Left forelimb (tissue), 1 donor: ENCODE results near the gene DLG4.
"Not testable (repeated sequence)": the region's sequence is repeated elsewhere in the genome, so short reads cannot be mapped to it uniquely, and the experiment has no call there.

Experiments used
- DNase-seq: peaks from one replicate; pipeline ENCODE4 v3.0.0-alpha.2; 2018; ENCODE audit warnings: low spot score

DLG4 gene

DNA sequence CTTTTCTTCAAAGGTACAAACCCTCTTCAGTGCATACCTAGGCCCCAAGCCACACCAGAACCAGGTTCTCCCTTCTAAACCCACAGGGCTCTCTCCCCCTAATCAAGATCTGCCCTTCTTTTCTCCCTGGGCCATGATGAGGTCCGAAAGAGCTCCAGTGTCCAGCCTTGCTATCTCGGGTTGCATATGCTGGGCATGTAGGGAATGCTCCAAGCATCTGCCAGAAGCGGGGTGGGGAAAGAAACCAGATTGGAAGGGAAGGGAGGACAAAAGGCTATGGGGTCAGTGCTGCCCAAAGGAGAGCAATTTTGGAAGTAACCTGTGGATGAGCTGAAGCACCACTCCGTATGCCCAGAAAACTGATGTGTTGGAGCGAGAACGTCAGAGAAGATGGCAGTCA, 29.6 kb upstream of the DLG4 start:
- DNase-seq, result no peak

DNA sequence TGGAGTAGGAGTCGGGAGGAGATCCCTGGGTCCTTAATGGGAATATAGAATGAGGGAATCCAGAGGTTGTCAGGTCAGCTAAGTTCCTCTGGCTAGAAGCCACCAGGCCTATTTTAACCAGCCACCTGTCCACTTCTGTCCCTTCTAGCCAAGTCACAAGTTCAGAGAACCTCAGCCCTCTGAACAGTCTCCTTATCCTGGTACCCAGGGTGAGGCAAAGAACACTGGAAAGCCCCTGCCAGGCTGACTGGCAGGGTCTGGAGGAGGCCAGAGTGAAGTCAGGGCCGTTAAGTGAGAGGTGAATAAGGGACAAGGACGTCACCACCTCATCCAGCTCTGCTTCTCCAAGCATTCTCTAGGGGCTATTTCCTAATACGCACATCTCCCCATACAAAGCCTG, 29.2 kb upstream of the DLG4 start:
- no peak for DNase-seq

DNA sequence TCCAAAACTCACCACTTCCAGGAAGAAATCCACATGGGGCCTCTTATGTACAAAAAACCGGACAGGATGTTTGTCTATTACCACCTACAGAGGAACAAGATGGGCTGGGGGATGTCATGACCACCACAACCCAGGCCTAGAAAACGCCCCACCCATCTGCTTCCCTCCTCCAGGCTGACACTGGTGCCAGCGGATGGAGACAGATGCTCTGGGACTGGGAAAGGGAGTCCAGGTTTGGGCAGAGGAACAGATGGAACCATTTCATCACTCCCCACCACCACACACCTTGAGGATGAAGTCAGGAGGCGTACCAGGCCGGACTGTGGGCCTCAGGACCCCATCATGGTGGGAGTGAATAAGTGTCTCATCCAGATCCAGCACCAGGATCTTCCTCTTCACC, 27.1 kb upstream of the DLG4 start:
- DNase-seq, result no peak

DNA sequence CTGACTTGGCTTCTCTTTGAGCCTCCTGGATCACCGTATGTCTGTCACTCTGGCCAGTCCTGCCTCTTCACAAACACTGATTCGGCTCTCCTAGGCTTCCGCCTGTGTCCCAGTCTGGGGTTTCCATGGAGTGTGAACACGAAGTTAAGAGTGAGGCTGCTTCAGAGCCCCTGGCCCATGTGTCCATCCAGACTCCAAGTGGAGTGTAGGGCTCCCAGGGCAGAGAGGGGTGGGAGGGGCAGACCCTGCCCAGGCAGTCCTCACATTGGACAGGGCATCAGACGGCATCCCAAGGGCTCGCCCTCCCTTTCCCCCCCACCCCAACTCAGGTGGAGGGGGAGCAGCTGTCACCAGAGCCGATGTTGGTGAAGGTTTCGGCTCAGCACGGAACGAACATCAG, 24.2 kb upstream of the DLG4 start:
- DNase-seq, result not testable (repeated sequence)

DNA sequence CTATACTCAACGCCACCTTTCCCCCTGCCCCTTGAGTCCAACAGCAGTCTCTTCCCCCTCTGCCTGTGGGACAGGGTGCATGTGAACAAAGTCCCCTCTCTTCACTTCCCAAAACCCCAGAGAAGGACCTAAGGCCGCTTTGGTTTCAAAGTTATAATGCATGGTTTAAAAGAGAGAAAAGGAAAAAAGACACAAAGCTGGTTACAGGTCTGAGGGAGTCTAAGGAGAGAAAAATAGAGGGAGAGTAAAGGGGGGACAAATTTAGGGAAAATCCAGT, 23.8 kb upstream of the DLG4 start:
- no peak for DNase-seq

DNA sequence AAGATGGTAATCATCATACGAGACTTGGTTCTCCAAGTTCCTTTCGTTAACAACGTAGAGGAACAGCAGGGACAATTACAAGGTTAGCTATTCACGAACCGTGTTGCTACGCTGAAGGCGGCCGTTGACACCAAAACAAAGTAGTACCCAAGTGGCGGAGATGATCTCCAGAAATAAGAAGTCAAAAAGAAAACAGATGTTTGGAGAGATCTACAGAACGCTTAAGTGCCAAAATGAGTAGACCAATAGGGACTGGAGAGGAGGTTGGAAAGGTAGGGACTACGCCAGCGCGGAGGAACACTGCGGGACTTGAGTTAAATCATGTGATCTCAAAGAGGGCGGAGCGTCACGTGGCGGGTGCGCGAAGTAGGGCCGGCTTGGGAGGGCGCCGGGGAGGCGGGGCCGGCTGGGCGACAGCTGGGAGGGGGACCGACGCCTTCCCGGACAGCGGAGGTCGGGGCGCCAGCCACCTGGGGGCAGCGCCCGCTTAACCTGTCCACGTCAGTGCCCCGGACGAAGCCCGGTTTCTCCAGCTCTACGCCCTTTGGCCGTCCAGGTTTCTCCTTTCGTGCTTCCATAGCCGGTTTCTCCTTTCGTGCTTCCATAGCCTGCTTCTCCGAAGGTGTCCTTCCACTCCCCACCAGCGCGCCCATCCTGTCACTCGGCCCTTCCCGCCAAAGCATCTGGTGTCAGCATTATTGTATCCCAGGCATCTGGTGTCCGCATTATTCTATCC, 23.2 kb upstream of the DLG4 start:
- peak; percentile 98 for DNase-seq

DNA sequence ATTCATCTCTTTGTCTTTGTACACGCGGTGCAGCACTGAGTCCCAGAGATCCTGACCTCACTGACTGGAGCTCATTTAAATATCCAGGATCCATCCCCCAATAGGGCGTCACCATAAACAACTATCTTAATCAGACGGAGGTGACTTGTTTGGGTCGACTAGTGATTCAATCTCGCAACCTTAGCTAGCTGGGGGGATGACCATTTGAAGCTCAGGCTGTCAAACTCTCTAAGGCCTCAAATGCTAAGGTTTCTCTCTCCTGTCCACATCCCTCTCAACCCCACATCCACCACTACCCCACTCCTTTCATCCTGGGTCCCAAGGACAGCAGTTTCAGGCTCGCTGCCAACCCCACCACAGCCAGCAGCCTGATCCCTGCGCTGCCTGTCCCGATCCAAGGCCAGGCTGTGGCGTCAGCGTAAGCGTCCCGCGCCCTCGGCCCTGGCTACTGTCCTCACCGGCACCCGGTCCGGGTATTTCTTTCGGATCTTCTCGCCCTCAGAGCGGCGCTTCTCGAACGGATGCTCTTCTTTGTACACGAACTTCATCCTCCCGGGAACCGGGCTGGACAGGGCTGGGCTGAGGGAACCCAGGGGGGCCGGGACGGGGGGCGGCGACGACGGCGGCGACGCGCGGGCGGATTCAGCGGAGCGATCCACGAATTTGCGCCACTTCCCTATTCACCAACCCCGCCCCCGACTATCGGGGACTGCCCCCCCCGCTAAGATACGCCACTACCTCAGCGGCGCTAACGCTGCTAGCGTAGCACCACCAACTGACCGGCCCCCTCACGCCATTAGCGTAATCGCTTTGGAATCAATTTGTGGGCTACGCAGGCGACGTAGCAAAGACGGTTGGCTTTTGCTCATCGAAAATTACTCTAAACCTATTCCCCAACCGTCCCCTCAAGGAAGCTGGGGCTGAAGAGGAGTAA, 22.4 kb upstream of the DLG4 start, which contains the start of gene GABARAP:
TSS of gene GABARAP (minus strand) at position 667 of the 934 bp plus-strand sequence. CDS start at position 548, 119 bp downstream.
- peak; percentile 98 for DNase-seq

DNA sequence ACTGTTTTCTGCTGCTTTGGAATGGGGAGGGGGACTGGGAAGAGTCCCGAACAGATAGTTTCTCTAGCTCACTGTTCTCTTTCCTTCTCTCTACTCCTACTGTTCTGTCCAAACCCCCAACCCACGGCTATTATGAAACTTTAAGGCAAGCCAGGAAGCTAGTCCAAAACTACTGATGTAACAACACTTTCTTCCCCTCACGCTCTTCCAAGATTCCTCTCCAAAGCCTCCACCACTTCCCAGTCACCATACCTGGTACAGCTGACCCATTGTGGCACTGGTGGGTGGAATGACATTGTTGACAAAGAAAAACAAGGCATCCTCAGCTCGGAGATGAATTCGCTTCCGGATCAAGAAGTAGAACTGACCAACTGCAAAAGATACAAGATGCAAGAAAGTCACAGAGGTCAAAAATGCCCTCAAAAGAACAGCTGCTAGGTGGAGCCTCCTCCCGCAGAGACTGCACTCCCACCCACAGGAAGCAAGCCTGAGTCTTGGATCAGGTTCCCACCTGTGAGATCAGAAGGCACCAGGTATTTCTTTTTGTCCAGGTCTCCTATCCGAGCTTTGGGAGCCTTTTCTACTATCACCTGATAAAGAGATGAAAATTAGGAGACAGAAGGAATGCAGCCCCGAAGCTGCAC, 21.6 kb upstream of the DLG4 start:
- no peak for DNase-seq

DNA sequence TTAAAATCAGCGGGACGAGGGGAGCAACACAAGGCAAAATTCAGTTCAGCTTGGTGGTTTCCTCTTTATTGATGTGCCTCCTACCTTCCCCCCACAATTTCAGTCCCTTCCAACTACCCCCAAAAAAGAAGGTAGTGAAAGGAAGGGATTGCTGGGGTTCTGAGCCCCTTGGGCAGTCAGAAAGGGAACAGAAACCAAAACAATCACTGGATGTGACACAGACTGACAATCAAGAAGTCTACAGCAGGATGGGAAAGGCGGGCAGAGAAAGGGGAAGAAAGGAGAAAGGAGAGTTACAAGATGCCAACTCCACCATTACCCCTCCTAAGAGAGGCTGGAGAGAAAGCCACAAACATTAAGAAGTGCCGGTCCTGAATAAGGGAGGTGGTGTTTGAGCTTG, 20.7 kb upstream of the DLG4 start:
- DNase-seq, result no peak

DNA sequence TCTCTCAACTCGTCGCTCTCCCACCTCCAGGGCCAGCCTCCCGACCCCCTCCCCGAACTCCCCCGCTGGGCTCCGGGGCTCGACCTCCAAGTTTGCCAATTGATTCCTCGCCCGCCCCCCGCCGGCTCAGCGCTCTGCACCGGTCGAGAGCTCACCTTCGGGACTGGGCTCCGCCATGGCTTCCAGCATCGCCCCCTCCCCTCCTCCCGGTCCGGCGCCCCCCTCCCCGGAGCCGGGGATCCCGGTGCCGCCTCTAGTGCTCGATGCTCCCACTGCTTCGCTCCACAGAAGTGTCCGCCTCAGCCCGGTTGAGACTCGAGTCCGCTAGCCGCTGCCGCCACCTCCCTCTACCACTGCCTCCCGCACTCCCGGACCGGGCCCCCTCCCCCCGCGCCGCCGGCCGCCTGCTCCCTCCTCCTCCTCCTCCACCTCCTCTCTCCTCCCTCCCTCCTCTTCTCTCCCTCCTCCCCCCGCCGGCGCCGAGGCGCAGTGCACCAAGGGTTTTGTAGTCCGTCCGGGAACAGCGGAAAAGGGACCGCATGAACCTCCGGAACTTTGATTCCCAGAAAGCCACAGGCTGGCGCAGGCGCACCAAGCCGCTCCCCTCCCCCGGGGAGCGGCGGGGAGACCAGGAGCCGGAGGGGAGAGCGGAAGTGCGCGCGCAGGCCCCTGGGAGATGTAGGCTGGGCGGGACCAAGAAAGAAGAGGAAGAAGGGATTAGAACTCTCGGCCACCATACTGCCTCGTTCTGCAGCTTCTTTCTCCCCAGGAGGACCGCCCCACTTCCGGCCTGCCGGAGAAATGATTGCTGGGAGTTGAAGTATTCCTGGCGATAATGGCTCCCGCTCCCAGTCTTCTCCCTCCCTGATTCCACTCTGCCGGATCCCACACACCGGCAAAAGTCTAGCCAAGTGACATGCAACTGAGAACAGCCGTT, 19.7 kb upstream of the DLG4 start, which contains the start of gene PHF23:
TSS of gene PHF23 (minus strand) at position 367 of the 937 bp plus-strand sequence. CDS start at position 189, 178 bp downstream.
- DNase-seq, result peak; percentile 99

DNA sequence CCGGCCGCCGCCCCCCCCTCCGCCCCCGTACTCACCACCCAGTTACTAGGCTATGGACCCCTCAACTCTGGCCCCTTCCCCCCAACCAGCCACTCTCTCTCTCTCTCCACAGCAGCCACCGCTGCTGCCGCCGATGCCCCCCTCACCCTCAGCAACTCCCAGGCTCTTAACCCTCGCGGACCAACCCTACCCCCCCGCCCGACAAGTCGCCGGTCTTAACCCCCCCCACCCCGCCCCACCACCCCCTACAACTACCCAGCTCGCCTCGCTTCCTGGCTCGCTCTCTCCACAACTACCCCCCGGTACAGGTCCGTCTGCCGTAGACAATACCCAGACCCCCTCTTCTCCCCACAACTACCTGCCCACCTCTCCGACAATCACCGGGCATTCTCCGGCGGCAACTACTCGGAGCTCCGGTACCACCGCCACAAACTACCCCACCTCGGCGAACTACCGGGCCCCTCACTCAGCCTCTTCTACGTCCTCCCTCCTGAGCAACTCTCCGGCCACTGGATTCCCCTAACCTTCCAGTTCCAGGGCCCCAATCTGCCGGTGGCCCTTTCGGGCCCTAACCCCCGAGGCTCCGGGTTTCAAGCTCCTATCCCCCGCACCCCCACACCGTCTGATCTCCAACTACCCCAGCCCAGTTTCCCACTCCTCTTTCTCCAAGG, 18.9 kb upstream of the DLG4 start:
- DNase-seq, result no peak

DNA sequence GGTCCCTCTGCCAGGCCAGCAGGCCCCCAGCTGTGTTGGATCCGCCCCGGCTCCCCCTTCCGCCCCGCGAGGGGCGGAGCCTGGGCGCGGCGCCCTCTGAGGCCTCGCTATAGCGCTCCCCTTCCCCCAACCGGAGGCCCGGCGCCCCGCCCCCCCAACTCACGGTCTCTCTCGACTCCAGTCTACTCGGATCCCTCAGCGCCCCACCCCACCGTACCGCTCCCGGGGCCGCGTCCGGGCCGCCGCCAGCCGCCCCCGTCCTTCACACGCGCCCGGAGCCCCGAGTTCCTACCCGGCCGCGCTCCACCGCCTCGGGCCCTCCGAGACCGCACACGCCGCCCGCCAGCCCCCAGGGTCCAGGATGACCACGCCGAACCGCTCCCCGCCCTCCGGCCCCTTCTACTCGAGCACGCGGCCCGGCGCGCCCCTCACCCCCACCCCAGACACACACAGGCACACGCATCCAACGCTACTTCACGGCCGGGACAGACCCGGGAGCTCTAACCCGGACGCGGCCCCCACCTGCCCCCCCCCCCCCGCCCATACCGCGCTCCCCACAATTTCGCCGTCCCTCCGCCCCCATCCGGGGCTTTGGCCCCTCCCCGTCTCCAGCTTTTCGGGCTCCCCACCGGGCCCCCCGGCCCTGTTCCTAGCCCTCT, 18.3 kb upstream of the DLG4 start:
- DNase-seq, result no peak

DNA sequence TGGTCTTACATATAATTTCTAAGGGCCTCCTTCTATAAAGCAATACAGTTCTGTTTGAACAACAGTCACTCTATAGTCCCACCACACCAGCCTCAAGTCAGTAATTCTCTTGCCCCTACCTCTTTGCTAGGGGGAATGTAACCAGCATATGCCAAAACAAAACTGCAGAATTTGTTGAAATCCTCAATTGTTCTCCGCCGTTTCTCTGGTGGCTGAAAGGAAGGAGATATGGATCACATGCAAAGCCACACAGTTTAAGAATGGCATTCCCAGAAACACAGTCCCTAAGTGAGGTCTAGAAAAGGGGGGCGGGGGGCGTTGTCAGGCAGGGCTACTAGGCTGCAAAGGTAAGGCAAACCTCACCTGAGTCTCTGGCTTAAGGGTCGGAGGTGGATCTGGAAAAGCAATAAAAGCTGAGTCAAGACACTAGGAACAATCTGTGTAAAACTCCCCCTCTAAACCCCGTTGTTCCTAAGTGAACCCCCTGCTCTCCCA, 17.7 kb upstream of the DLG4 start:
- DNase-seq, result no peak

DNA sequence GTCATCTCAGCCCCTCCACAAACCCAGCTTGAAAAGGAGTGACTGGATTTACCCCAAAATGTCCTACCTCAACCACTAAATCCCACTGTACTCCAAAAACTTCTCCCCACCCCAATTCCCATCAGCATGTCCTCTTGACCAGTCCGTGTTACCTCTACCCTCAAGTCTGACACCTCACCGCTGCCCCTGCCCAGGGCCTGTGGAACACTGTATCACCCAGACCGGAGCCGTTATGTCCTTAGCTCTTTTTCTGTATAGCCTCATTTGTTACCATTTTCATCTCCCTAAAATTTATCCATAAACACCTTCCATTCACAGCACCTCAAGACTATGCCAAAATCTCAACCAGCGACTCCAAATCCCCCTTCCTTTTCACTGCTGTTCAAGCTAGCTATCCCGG, 17.2 kb upstream of the DLG4 start:
- DNase-seq, result no peak

DNA sequence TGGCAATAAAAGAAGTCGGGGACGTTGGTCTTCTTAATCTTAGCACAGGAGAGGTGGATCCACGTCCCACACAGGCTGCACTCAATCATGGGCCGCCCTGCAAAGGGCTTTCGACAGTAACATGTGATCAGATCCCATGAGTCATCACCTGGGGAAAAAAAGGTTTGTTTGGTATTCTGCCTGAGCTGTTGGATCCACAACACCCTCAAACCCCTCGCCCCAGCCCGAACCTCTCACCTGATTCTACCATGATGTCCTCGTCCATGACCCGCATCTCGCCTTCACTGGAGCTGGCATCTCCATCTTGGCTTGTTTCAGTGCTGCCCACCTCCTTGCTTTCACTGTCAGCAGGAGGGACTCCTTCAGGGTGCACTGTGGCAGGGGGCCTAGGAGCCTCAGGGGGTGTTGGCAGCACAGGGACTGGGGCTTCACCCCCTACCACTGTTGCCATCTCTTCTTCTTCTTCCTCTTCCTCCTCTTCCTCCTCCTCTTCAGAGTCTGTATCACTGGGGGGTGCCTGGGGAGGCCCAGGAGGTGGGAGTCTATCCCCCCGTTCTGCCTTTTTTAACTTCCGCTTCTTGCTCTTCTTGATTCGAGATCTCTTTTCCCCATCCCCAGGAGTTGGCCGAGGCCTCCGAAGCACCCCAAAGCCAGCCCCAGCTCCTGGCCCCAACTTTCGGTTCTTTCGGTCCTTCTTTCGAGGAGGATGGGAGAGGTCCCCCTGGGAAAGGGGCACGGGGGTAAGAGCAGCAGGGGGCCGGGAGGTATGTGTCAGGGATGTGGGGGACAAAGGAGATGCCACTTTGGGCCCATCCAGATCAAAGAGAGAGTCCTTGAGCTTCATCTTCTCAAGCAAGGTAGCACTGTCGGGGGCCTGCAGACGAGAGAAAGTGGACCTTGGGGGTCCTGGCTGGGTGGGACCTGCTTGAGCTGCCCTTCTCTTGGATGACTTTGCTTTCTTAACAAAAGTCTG, 16.3 kb upstream of the DLG4 start:
- no peak for DNase-seq

DNA sequence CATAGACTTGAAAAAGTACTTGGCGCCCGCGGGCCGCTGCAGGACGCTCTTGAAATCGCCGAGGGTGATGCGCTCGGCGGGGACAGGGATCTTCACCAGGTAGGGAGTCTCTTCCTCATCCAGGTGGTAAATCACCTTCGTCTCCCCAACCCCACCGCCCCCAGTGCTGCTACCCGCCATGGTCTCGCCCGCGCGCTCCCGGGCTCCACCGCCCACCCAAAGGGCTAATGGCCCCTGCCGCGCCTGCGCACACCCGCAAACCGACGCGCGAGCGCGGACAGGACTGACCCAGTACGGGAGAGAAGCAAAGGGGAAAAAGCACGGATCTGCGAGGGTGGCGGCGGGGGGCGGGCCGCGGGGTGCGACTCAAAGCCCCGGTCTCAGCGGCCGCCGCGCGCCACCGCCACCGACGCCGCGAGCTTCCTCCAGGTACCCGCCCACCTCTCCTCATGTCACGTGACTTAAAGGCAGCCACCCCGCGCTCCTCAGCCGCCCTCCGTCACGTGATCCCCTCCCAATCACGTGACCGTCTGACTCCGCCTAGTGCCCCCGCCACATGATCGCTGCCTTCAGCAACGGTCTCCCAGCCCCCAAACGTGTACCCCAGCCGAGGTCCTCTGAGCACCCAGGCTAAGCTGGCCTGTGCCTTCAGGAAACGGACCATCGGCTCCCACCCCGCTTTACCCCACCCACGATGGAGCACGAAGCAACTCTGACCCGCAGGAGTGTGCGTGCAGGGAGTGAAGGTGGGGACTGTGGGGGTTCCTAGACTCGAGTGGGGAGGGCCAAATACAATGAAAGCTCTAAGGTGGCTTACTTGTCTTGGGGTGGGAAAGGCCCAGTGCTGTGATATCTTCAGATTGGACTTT, 14.7 kb upstream of the DLG4 start, which contains the start of gene DVL2:
TSS of gene DVL2 (minus strand) at position 435 of the 869 bp plus-strand sequence. CDS start at position 180, 255 bp downstream.
- DNase-seq, result peak; percentile 97

DNA sequence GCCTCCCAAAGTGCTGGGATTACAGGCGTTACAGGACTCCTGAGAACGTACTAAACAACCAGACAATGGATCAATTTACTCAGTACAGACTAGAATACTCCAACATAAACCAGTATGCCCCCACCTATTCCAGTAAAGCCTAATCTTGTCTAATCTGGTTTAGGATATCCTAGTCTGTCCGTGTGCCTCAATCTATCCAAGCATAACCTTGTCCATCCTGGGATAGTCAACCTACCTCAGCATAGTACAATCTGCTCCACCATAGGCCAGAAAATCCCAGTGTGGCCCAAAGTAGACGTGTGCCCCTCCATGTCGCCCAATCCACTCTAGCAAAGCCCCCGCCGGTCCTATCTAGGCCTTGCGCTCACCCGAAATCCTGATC, 14.1 kb upstream of the DLG4 start:
- no peak for DNase-seq

DNA sequence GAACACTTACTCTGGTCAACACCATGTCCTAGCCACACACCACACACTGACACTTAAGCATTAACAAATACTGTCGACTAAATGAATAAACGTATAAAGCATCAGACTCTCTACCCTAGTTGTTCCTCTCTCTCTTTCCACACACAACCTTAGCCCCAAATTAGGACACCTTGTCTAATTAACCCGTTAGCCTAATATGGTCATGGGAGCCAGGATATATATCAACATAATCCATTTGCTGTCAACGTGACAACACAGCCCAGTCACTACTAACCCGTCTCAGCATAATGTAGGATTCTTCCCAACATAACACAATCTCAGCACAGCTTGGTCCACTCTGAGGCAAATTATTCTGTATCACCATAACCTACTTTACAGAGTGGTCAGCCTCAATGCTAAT, 12.5 kb upstream of the DLG4 start:
- DNase-seq, result no peak
